Measurements from ENCODE around the gene STAT1.

The STAT1 gene

DNA sequence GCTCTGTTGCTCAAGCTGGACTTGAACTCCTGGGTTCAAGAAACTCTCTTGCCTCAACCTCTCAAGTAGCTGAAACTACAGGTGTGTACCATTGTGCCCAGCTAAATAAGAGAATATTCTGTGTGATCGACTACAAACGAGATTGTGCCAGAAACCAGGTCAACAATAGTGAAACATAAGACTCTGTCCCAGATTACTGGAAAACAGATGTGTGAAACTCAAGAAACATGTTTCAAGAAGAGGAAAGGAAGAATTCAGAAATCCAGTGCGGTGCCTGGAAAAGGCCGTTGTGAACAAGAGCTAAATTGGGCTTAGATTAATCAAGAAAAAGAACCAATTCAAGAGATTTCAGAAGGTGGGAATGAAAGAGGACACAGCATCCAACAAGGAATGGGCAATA, 23.4 kb upstream of the STAT1 start:
- no peaks in the 10 kb centered on the region for H3K9me3 ChIP-seq
- H3K27me3 ChIP-seq: no peaks in the 10 kb centered on the region
- no peaks in the 10 kb centered on the region for H3K4me1 ChIP-seq
- no peaks in the 10 kb centered on the region for H3K36me3 ChIP-seq
- TF ChIP-seq, protein P1, sequence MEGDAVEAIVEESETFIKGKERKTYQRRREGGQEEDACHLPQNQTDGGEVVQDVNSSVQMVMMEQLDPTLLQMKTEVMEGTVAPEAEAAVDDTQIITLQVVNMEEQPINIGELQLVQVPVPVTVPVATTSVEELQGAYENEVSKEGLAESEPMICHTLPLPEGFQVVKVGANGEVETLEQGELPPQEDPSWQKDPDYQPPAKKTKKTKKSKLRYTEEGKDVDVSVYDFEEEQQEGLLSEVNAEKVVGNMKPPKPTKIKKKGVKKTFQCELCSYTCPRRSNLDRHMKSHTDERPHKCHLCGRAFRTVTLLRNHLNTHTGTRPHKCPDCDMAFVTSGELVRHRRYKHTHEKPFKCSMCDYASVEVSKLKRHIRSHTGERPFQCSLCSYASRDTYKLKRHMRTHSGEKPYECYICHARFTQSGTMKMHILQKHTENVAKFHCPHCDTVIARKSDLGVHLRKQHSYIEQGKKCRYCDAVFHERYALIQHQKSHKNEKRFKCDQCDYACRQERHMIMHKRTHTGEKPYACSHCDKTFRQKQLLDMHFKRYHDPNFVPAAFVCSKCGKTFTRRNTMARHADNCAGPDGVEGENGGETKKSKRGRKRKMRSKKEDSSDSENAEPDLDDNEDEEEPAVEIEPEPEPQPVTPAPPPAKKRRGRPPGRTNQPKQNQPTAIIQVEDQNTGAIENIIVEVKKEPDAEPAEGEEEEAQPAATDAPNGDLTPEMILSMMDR (IDR thresholded peaks at IDR 0.05; ENCODE audit: low read depth, low read length): no peak
- no peak overlapping the region for H3K4me3 ChIP-seq (ENCODE audit: low read depth, low read length)
- no peak for DNase-seq

DNA sequence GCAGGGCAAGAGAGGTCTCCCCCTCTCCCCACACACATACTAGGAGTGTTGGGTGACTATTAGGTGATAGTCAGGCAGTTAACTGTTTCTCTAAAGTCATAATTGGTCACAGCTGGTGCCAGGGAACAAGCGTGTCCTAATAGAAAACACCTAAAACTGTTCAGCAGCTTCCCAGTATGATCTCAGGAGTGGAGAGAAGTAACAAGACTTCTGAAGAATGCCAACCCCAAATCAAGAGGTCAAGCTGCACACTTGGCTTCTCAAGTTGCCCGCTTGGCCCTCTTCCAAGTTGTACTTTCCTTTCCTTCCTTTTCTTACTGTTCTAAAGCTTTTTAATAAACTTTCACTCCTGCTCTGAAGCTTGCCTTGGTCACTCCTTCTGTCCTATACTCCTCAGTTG, 22.4 kb upstream of the STAT1 start:
- no peaks in the 10 kb centered on the region for H3K9me3 ChIP-seq
- DNase-seq: no peak
- TF ChIP-seq, protein P1 (IDR thresholded peaks at IDR 0.05; ENCODE audit: low read depth, low read length): no peak
- H3K4me1 ChIP-seq: no peaks in the 10 kb centered on the region
- no peak overlapping the region for H3K4me3 ChIP-seq (ENCODE audit: low read depth, low read length)
- no peaks in the 10 kb centered on the region for H3K27me3 ChIP-seq
- H3K36me3 ChIP-seq: no peaks in the 10 kb centered on the region

DNA sequence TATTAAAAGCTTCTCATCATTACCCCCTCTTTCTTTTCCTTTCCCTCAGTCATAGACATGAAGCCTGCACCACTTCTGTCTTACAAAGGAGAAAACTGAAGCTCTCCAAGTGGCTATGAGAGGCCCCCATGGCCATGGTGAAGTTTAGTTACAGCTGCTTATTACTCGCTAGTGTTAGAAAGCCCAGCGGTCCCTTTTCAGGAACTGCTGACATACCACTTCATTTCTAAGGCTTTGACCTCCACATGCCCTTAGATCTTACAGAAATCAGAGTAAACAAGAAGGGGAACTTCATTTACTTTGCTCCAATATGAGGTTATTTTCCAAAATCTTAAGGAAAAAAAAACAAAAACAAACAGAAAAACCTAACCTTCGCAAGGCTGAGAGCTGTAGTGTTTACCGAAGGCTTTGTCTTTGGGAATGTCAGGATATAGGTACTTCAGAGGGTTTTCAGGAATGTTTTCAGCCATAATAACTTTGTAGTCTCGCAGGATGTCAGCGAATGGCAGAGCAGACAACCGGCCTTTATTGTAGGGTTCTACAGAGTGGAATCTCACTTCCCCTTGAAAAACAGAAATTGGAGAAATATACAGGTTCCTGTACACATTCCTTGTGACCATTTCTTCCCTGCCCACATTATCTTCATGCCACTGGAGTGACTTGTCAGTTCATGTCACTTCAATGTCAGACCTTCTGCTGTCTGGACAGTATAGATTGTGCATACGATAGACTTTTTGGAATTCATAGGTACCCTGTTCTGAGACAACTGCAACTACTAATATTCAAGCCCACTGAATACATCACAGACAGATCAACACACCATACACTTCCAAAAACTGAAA, 18.8 kb upstream of the STAT1 start:
- Histone ChIP-seq H3K4me3 (ENCODE audit: low read depth, low read length) (no peak overlapping the region), H3K4me1 (no peaks in the 10 kb centered on the region), H3K36me3 (no peaks in the 10 kb centered on the region), H3K9me3 (no peaks in the 10 kb centered on the region), H3K27me3 (no peaks in the 10 kb centered on the region)
- TF ChIP-seq, protein P1 (IDR thresholded peaks at IDR 0.05; ENCODE audit: low read depth, low read length): no peak
- DNase-seq: no peak

DNA sequence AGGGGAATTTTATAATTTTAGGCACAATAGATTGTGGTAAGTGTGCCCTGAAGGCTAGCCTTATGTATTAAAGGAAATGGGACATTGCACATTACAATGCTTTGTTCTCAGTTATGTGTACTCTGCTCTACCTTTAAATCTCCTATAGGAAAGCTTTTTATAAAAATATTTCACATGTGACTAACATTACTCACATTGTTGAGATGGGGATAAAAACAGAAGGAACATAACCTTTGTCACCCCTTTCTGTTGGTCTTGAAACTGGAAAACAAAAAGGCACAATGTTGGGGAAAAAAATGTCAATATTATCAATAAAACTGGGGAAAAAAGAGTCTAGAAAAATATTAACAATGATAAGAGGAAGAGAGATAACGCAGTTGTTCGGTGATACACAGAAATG, 17.3 kb upstream of the STAT1 start:
- Histone ChIP-seq H3K27me3 (no peaks in the 10 kb centered on the region), H3K4me3 (ENCODE audit: low read depth, low read length) (no peak overlapping the region), H3K9me3 (no peaks in the 10 kb centered on the region), H3K4me1 (no peaks in the 10 kb centered on the region), H3K36me3 (no peaks in the 10 kb centered on the region)
- DNase-seq: no peak
- TF ChIP-seq, protein P1 (IDR thresholded peaks at IDR 0.05; ENCODE audit: low read depth, low read length): no peak

DNA sequence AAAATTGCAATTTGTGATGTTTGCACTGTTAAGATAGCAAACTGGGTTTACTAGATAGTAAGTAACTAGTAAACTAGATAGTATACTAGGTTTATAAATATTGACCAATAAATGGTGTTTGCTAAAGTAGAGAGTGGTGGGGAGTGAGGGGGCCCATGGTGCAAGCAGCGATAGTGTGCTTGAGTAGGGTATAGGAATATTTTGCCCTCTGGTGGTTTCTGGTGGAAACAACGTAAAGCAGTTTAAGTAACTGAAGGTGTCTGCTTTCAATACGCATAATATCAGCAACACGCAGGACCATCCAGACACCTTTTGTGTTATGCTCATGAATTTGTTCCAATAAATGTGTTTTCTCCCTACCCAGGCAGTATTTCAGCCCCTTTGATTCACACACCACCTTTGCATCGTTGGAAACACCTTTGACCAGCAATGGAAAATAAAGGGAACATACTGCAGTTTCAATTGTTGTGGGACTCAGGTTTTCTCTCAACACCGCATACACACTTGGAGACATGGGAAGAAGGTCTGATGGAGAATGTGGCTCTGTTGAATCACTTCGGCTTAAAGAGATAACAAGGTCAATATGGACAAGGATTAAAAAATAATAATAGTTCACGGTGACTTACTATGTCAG, 16.7 kb upstream of the STAT1 start:
- peak; percentile 56 for DNase-seq
- TF ChIP-seq, protein P1 (IDR thresholded peaks at IDR 0.05; ENCODE audit: low read depth, low read length): peak; percentile 83
- H3K4me3 ChIP-seq (ENCODE audit: low read depth, low read length): no peak overlapping the region
- no peaks in the 10 kb centered on the region for H3K27me3 ChIP-seq
- H3K9me3 ChIP-seq: no peaks in the 10 kb centered on the region
- H3K36me3 ChIP-seq: no peaks in the 10 kb centered on the region
- no peaks in the 10 kb centered on the region for H3K4me1 ChIP-seq

All from BE2C (cell line).